Stimulated activated naive CD4-positive, alpha-beta T cell treated with Interleukin-2 at 50 U/mL for 16 hours (primary cell): Measurements from ENCODE around the gene MFSD2A.
"Not testable (repeated sequence)": the region's sequence is repeated elsewhere in the genome, so short reads cannot be mapped to it uniquely, and the experiment has no call there.

Experiments
- DNase-seq: peaks from one replicate; lab custom pipeline; 2025; lab: John Stamatoyannopoulos, UW

The MFSD2A gene

DNA sequence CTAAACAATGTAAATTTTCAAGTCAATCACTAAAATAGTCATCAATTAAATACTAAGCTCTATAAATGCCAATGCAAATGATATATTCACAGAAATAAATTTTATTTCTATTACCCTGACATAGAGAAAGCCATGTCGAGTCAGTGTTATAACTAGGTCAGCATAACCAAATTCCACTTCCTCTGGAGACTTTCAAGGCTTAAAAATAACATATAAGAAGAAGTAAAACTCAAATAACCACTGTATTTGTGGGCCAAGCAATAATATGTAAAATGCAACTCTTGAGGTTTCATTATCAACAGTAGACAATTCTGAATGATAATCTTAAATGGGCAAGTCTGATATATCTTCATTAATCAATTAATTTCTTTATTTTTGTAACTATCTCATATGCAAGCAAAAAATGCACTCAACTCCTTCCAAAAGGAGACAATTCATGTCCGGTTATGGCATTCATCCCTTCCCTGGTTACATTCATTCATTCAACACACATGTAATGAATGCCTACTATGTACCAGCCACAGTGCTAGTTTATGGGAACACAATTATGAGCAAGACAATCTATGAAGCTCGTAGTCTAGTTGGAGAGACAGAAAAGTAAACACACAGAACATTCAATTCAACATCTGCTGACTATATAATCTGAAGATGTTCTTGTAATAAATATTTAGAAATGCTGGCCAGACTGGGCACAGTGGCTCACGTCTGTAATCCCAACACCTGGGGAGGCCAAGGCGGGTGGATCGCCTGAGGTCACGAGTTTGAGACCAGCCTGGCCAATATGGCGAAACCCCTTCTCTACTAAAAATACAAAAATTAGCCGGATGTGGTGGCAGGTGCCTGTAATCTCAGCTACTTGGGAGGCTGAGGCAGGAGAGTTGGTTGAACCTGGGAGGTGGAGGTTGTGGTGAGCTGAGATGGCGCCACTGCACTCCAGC, 48.5 kb downstream of the MFSD2A start:
- no peak for DNase-seq

DNA sequence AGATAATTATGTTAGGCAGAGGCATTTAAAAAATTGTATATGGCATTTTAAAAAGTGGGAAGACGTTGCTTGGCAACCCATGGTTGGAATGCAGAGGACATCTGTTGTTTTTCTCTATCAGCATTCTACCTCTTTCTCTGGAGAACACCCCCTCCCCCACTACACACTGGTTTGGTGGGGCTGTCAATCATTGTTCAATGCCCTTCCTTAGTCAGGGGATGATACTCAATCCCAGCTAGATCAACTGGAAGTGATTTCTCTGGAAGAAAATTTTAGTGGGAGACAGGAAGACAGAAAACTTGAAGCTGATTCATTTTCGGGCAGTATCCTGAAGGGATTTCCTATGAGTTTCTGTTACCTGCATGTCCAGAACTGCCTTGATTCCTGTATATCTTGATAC, 49.9 kb downstream of the MFSD2A start:
- DNase-seq, result no peak

DNA sequence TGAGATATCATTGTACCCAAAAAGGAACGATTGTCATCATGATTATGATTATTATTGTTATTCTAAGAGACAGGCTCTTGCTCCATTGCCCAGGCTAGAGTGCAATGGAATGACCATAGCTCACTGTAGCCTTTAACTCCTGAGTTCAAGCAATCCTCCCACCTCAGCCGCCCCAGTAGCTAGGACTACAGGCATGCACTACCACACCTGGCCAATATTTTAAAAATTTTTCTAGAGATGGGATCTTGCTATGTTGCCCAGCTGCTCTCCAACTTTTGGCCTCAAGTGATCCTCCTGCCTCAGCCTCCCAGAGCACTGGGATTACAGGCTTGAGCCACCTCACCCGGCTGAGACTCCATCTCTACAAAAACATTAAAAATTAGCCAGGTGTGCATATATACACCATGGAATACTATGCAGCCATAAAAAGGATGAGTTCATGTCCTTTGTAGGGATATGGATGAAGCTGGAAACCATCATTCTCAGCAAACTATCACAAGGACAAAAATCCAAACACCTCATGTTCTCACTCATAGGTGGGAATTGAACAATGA, 52.6 kb downstream of the MFSD2A start:
- not testable (repeated sequence) for DNase-seq

GRCh38 chr1:40011198-40011597, 56.3 kb downstream of the MFSD2A start:
- DNase-seq, result no peak

GRCh38 chr1:40014253-40014706, 59.3 kb downstream of the MFSD2A start:
- no peak for DNase-seq

DNA sequence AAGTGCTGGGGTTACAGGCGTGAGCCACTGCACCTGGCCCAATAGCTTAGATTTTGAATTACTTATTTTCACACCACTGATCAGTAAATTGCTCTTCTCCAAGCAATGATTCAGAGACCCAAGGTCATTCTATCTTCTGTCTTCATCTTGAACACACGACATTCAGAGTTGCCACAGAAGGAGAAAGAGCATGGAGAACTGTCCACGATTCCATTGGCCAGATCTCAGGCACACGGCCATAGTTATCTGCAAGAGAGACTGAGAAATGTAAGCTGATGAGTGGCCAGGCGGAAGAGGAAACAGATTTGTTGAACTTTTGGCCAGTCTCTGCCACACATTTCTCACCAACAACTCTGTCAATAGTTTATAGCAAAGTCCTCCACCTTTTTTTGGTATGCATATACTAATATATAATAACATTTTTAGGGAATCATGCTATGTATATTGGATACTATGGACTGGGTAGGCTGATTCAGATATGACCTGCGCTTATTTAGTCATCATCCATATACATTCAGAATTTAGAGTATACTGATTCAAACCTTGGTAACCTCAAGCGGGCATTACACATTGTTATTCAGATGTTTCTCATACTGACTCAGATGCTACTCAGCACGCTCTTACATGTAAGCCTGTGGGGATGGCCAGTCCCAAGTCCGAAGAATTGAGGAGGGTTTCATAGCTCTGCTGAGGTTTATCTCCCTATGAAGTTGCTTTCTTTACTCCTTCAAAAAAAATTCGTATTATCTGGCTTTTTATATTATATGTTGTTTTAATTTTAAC, 60.1 kb downstream of the MFSD2A start:
- no peak for DNase-seq

DNA sequence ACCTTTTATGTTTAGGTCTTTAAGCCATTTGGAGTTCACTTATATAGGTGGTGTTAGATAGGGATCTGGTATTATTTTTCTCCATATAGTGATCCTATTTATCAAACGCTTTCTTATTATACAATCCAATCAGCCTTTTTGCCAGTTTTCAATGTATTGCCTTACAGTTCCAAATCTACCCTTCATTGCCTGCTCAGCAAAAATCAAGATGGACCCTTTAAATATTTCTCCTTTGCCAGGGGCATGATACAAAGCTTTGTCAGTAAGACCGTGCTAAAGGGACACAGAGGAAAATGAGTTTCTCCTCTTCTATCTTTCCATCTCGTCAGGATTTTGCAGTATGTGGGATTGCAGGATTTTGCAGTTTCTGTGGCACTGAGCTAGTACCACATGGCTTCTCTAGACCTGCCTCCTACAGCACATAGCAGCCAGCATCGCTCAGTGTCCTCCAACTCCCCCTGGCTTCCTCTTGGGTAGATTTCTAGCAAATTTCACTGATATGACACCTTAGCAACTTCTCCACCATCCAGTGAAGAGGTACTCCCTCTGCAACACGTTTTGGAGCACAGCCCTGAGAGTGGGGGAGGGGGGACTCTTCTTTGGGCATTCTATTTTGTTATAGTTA, 63.1 kb downstream of the MFSD2A start:
- no peak for DNase-seq
